GM19193 (cell line): Measurements from ENCODE around the gene USP17L25.
"Not testable (repeated sequence)": the region's sequence is repeated elsewhere in the genome, so short reads cannot be mapped to it uniquely, and the experiment has no call there.

Experiments used
- POLR2A ChIP-seq: IDR thresholded peaks from 4 replicates; pipeline ENCODE4 v1.6.1; 2011; ENCODE audit not compliant: insufficient read depth, insufficient read length; ENCODE audit errors: extremely low read depth

The USP17L25 gene

GRCh38 chr4:9329611-9330010, at the start of gene USP17L25:
TSS of gene USP17L25 (plus strand) at chr4:9329911. CDS start at chr4:9329911, 0 bp downstream.
- not testable (repeated sequence) for TF ChIP-seq POLR2A

- not testable (repeated sequence) for TF ChIP-seq POLR2A
These were observed 4.8 kb upstream of the USP17L25 start, which contains the start of gene USP17L24 for GRCh38 chr4:9324865-9325264. TSS of gene USP17L24 (plus strand) at chr4:9325165. CDS start at chr4:9325165, 0 bp downstream.

GRCh38 chr4:9334358-9334757, 4.6 kb downstream of the USP17L25 start, which contains the start of gene USP17L26:
TSS of gene USP17L26 (plus strand) at chr4:9334658. CDS start at chr4:9334658, 0 bp downstream.
- TF ChIP-seq POLR2A: not testable (repeated sequence)

- TF ChIP-seq POLR2A: not testable (repeated sequence)
These were observed 9.4 kb downstream of the USP17L25 start, which contains the start of gene USP17L5 for GRCh38 chr4:9339103-9339502. TSS of gene USP17L5 (plus strand) at chr4:9339403. CDS start at chr4:9339403, 0 bp downstream.

GRCh38 chr4:9343848-9344247, 14.1 kb downstream of the USP17L25 start, which contains the start of gene USP17L27:
TSS of gene USP17L27 (plus strand) at chr4:9344148. CDS start at chr4:9344148, 0 bp downstream.
- TF ChIP-seq POLR2A: not testable (repeated sequence)

- TF ChIP-seq POLR2A: not testable (repeated sequence)
These were observed 18.9 kb downstream of the USP17L25 start, which contains the start of gene USP17L28 for GRCh38 chr4:9348593-9348992. TSS of gene USP17L28 (plus strand) at chr4:9348893. CDS start at chr4:9348893, 0 bp downstream.

GRCh38 chr4:9353338-9353737, 23.6 kb downstream of the USP17L25 start, which contains the start of gene USP17L29:
TSS of gene USP17L29 (plus strand) at chr4:9353638. CDS start at chr4:9353638, 0 bp downstream.
- TF ChIP-seq POLR2A: not testable (repeated sequence)

- not testable (repeated sequence) for TF ChIP-seq POLR2A
These were observed 33.1 kb downstream of the USP17L25 start, which contains the start of gene USP17L30 for GRCh38 chr4:9362829-9363228. TSS of gene USP17L30 (plus strand) at chr4:9363129. CDS start at chr4:9363129, 0 bp downstream.
